Epithelial cell of esophagus (primary cell): ENCODE data around the gene LPP.

Experiments used
- DNase-seq: peaks from one replicate; pipeline ENCODE4 v3.0.0; 2010; ENCODE audit warnings: low read depth
- H3K4me3 ChIP-seq: 2 replicates; pipeline ENCODE4 v1.5.1; 2011; ENCODE audit warnings: mild to moderate bottlenecking, low read length, control low read depth
- CTCF ChIP-seq: IDR thresholded peaks from 2 replicates; pipeline ENCODE4 v1.5.1; 2011; ENCODE audit warnings: low read depth, mild to moderate bottlenecking, low read length, control low read depth, inconsistent platforms; ENCODE audit not compliant: insufficient read depth; ENCODE audit errors: missing control alignments

LPP gene

GRCh38 chr3:188523291-188523690 is 369.3 kb downstream of the LPP start:
- TF ChIP-seq CTCF, result no peak
- DNase-seq, result no peak
- H3K4me3 ChIP-seq, result no peak overlapping the region

- no peak overlapping the region for H3K4me3 ChIP-seq
- DNase-seq, result no peak
- TF ChIP-seq CTCF, result no peak
Measured at GRCh38 chr3:188524052-188524451, 370.1 kb downstream of the LPP start.

DNA sequence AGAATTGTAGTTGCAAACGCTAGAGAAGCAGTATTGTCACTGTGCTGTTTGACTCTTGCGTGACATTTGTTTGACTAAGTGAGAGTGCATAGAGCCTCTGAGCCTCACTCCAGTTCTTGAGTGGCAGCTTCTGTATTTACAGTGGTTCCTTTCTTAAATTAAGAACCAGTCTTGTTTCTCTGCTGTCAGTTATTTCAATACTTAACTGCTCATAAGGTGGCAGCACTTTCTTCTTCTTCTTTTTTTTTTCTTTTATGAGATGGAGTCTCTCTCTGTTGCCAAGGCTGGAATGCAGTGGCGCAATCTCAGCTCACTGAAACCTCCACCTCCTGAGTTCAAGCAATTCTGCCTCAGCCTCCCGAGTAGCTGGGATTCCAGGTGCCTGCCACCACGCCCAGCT is 372.1 kb downstream of the LPP start:
- peak; percentile 26 for DNase-seq
- TF ChIP-seq CTCF, result no peak
- no peak overlapping the region for H3K4me3 ChIP-seq

DNA sequence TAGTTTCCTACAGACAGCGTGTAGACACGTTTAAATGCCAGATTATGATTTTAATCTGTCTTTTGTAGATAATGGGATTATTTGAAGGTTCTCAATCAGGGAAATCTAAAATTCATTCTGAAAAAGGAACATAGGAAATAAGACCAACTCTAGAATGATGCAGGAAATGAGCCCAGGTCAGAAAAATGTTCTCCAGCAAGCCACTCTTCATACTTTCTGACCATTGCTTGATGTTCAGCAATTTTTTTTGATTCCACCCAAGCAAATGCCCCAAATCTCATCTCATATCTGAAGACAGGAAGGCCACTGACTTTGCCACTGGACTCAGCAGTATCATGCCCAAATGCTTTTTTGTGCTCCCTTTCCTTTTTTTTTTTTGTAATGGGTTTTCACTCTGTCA is 373.4 kb downstream of the LPP start:
- H3K4me3 ChIP-seq, result no peak overlapping the region
- DNase-seq, result no peak
- TF ChIP-seq CTCF, result no peak

DNA sequence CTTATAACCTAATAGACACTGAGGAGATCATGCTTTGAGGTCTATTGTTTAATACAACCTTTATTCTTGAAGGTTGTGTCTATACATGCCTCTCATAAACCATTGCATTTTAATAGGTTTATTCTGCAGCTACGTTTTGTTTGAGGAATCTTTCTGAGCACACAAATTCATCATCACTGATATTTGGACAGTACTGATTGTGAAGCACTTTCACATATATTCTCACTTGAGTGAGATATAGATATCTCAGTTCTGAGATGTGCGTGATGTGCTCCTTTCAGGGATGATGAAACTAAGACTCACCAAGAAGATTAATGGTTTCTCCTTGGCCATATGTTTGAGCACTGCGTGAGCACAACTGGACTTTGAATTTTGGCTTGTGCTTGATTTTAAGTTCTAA is 374.4 kb downstream of the LPP start:
- TF ChIP-seq CTCF, result no peak
- DNase-seq, result peak; percentile 24
- H3K4me3 ChIP-seq, result no peak overlapping the region

- TF ChIP-seq CTCF, result no peak
- no peak overlapping the region for H3K4me3 ChIP-seq
- DNase-seq, result peak; percentile 49
Measured at GRCh38 chr3:188529228-188529627, 375.3 kb downstream of the LPP start.

GRCh38 chr3:188530226-188530625 is 376.3 kb downstream of the LPP start:
- no peak overlapping the region for H3K4me3 ChIP-seq
- TF ChIP-seq CTCF, result no peak
- DNase-seq, result no peak
